ENCODE results near the gene CA9.

The CA9 gene

GRCh38 chr9:35669331-35670145 is 4.2 kb upstream of the CA9 start:
- TF ChIP-seq CTCF (conservative IDR thresholded peaks at IDR 0.05; ENCODE audit: control insufficient read depth, insufficient read depth, low read depth, low read length), result no peak
- no peak overlapping the region for H3K4me3 ChIP-seq (ENCODE audit: control insufficient read depth, low read depth, low read length)
- peak; percentile 74 for DNase-seq (ENCODE audit: low read depth)

- no peak for TF ChIP-seq CTCF (conservative IDR thresholded peaks at IDR 0.05; ENCODE audit: control insufficient read depth, insufficient read depth, low read depth, low read length)
- H3K4me3 ChIP-seq (ENCODE audit: control insufficient read depth, low read depth, low read length), result no peak overlapping the region
- DNase-seq (ENCODE audit: low read depth), result no peak
Measured at GRCh38 chr9:35674025-35674361, 265 bp downstream of the CA9 start.

GRCh38 chr9:35675204-35675603 is 1.5 kb downstream of the CA9 start:
- no peak for DNase-seq (ENCODE audit: low read depth)
- TF ChIP-seq CTCF (conservative IDR thresholded peaks at IDR 0.05; ENCODE audit: control insufficient read depth, insufficient read depth, low read depth, low read length), result no peak
- H3K4me3 ChIP-seq (ENCODE audit: control insufficient read depth, low read depth, low read length), result peak overlapping the region; percentile 43

- H3K4me3 ChIP-seq (ENCODE audit: control insufficient read depth, low read depth, low read length), result peak overlapping the region; percentile 43
- no peak for TF ChIP-seq CTCF (conservative IDR thresholded peaks at IDR 0.05; ENCODE audit: control insufficient read depth, insufficient read depth, low read depth, low read length)
- no peak for DNase-seq (ENCODE audit: low read depth)
Measured at GRCh38 chr9:35675732-35676392, 2.1 kb downstream of the CA9 start.

GRCh38 chr9:35679091-35679490 is 5.4 kb downstream of the CA9 start:
- H3K4me3 ChIP-seq (ENCODE audit: control insufficient read depth, low read depth, low read length), result no peak overlapping the region
- no peak for DNase-seq (ENCODE audit: low read depth)
- no peak for TF ChIP-seq CTCF (conservative IDR thresholded peaks at IDR 0.05; ENCODE audit: control insufficient read depth, insufficient read depth, low read depth, low read length)

- TF ChIP-seq CTCF (conservative IDR thresholded peaks at IDR 0.05; ENCODE audit: control insufficient read depth, insufficient read depth, low read depth, low read length), result no peak
- DNase-seq (ENCODE audit: low read depth), result no peak
- no peak overlapping the region for H3K4me3 ChIP-seq (ENCODE audit: control insufficient read depth, low read depth, low read length)
Measured at GRCh38 chr9:35679766-35680330, 6.1 kb downstream of the CA9 start.
